A549 (cell line): Measurements from ENCODE around the gene CAMKMT.

Experiments used
- CEBPB ChIP-seq, 2 experiments: fragments of >200 bp in 1 of 2; sonication (Bioruptor Twin) in 1 of 2; formaldehyde crosslinking in 1 of 2; IDR thresholded peaks; 2 replicates each; pipeline ENCODE4 v1.6.1; 2012 to 2016
- CHD2 ChIP-seq: fragments of 150-350 bp; IDR thresholded peaks from 2 replicates; pipeline ENCODE4 v1.6.1; 2014; ENCODE audit warnings: low read length; ENCODE audit not compliant: partially characterized antibody
- CTCF ChIP-seq: fragments of >200 bp; sonication (Bioruptor Twin); formaldehyde crosslinking; IDR thresholded peaks from 3 replicates; pipeline ENCODE4 v1.5.1; 2016
- EP300 ChIP-seq, 2 experiments: fragments of >200 bp; sonication (Bioruptor Twin); formaldehyde crosslinking; IDR thresholded peaks; 2 replicates in 1 of 2; 3 replicates in 1 of 2; pipeline ENCODE4 v1.6.1; 2016 to 2017
- ESRRA ChIP-seq: fragments of 150-350 bp; IDR thresholded peaks from 2 replicates; pipeline ENCODE4 v1.6.1; 2014; ENCODE audit warnings: mild to moderate bottlenecking, low read length, borderline replicate concordance
- JUNB ChIP-seq: fragments of >200 bp; sonication (Bioruptor Twin); formaldehyde crosslinking; IDR thresholded peaks from 2 replicates; pipeline ENCODE4 v1.6.1; 2016
- PBX3 ChIP-seq: IDR thresholded peaks from 2 replicates; pipeline ENCODE4 v1.6.1; 2012
- POLR2A ChIP-seq: IDR thresholded peaks from 2 replicates; pipeline ENCODE4 v1.6.1; 2012; ENCODE audit warnings: mild to moderate bottlenecking, low read length
- SMC3 ChIP-seq: fragments of >200 bp; sonication (Bioruptor Twin); formaldehyde crosslinking; IDR thresholded peaks from 3 replicates; pipeline ENCODE4 v1.6.1; 2018; ENCODE audit warnings: inconsistent platforms
- ZC3H11A ChIP-seq: fragments of 450-650 bp; IDR thresholded peaks from 2 replicates; pipeline ENCODE4 v1.6.1; 2014; ENCODE audit warnings: antibody characterized with exemption, mild to moderate bottlenecking
- TF ChIP-seq, protein P1 (sequence below): fragments of 200-600 bp; sonication (generic); IDR thresholded peaks from 2 replicates; pipeline ENCODE4 v1.6.1; 2016; ENCODE audit warnings: antibody characterized with exemption, mild to moderate bottlenecking, moderate library complexity
- TF ChIP-seq, protein P2 (sequence below): fragments of 450-650 bp; IDR thresholded peaks from 2 replicates; pipeline ENCODE4 v1.6.1; 2014; ENCODE audit warnings: antibody characterized with exemption

- TF ChIP-seq SMC3 (no peak), CTCF (no peak), EP300 (IDR thresholded peaks at IDR 0.05) (no peak), POLR2A (no peak), JUNB (no peak), PBX3 (no peak), ESRRA (no peak), ZC3H11A (no peak), CHD2 (no peak), CEBPB (IDR thresholded peaks at IDR 0.05) (no peak)
- TF ChIP-seq, protein P1, sequence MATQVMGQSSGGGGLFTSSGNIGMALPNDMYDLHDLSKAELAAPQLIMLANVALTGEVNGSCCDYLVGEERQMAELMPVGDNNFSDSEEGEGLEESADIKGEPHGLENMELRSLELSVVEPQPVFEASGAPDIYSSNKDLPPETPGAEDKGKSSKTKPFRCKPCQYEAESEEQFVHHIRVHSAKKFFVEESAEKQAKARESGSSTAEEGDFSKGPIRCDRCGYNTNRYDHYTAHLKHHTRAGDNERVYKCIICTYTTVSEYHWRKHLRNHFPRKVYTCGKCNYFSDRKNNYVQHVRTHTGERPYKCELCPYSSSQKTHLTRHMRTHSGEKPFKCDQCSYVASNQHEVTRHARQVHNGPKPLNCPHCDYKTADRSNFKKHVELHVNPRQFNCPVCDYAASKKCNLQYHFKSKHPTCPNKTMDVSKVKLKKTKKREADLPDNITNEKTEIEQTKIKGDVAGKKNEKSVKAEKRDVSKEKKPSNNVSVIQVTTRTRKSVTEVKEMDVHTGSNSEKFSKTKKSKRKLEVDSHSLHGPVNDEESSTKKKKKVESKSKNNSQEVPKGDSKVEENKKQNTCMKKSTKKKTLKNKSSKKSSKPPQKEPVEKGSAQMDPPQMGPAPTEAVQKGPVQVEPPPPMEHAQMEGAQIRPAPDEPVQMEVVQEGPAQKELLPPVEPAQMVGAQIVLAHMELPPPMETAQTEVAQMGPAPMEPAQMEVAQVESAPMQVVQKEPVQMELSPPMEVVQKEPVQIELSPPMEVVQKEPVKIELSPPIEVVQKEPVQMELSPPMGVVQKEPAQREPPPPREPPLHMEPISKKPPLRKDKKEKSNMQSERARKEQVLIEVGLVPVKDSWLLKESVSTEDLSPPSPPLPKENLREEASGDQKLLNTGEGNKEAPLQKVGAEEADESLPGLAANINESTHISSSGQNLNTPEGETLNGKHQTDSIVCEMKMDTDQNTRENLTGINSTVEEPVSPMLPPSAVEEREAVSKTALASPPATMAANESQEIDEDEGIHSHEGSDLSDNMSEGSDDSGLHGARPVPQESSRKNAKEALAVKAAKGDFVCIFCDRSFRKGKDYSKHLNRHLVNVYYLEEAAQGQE = no peak
- TF ChIP-seq, protein P2, sequence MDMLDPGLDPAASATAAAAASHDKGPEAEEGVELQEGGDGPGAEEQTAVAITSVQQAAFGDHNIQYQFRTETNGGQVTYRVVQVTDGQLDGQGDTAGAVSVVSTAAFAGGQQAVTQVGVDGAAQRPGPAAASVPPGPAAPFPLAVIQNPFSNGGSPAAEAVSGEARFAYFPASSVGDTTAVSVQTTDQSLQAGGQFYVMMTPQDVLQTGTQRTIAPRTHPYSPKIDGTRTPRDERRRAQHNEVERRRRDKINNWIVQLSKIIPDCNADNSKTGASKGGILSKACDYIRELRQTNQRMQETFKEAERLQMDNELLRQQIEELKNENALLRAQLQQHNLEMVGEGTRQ = no peak
Measured at GRCh38 chr2:44798139-44798659, 436.5 kb downstream of the CAMKMT start.
